ENCODE data around the gene FANCE.

The FANCE gene

GRCh38 chr6:35483490-35483889 is 31.4 kb downstream of the FANCE start:
- no peak for DNase-seq (ENCODE audit: extremely low read depth, low read depth)
- no peak overlapping the region for H3K4me3 ChIP-seq (replicated peaks; ENCODE audit: low read depth, low read length)
- TF ChIP-seq CTCF (IDR thresholded peaks at IDR 0.05; ENCODE audit: low read depth, low read length, missing control alignments): no peak

- no peak for TF ChIP-seq CTCF (IDR thresholded peaks at IDR 0.05; ENCODE audit: low read depth, low read length, missing control alignments)
- no peak for DNase-seq (ENCODE audit: extremely low read depth, low read depth)
- no peak overlapping the region for H3K4me3 ChIP-seq (replicated peaks; ENCODE audit: low read depth, low read length)
These were observed 31.9 kb downstream of the FANCE start for GRCh38 chr6:35483893-35484645.

GRCh38 chr6:35484921-35485392 is 32.8 kb downstream of the FANCE start:
- TF ChIP-seq CTCF (IDR thresholded peaks at IDR 0.05; ENCODE audit: low read depth, low read length, missing control alignments): no peak
- no peak for DNase-seq (ENCODE audit: extremely low read depth, low read depth)
- H3K4me3 ChIP-seq (replicated peaks; ENCODE audit: low read depth, low read length): 0 out of 2 replicates have a peak overlapping the region, but pooled peaks have one; percentile 1

GRCh38 chr6:35485402-35485877 is 33.3 kb downstream of the FANCE start:
- H3K4me3 ChIP-seq (replicated peaks; ENCODE audit: low read depth, low read length): 0 out of 2 replicates have a peak overlapping the region, but pooled peaks have one; percentile 1
- no peak for TF ChIP-seq CTCF (IDR thresholded peaks at IDR 0.05; ENCODE audit: low read depth, low read length, missing control alignments)
- no peak for DNase-seq (ENCODE audit: extremely low read depth, low read depth)

GRCh38 chr6:35486005-35486925 is 34.1 kb downstream of the FANCE start:
- no peak for DNase-seq (ENCODE audit: extremely low read depth, low read depth)
- H3K4me3 ChIP-seq (replicated peaks; ENCODE audit: low read depth, low read length): no peak overlapping the region; the same call in 1 of the 2 replicates
- no peak for TF ChIP-seq CTCF (IDR thresholded peaks at IDR 0.05; ENCODE audit: low read depth, low read length, missing control alignments)

GRCh38 chr6:35487658-35488516 is 35.7 kb downstream of the FANCE start:
- peak overlapping the region; percentile 0; the same call in 1 of the 2 replicates for H3K4me3 ChIP-seq (replicated peaks; ENCODE audit: low read depth, low read length)
- no peak for DNase-seq (ENCODE audit: extremely low read depth, low read depth)
- no peak for TF ChIP-seq CTCF (IDR thresholded peaks at IDR 0.05; ENCODE audit: low read depth, low read length, missing control alignments)

All from HFF-Myc (cell line).